Measurements from ENCODE around the gene ATP5PF.
"Not testable (repeated sequence)": the region's sequence is repeated elsewhere in the genome, so short reads cannot be mapped to it uniquely, and the experiment has no call there.

ATP5PF gene

GRCh38 chr21:25722631-25723030, 12.1 kb downstream of the ATP5PF start:
- DNase-seq (ENCODE audit: low read depth in 2 of 2), result no peak

- no peak for DNase-seq (ENCODE audit: low read depth in 2 of 2)
These were observed 12.7 kb downstream of the ATP5PF start for GRCh38 chr21:25721987-25722386.

- no peak for DNase-seq (ENCODE audit: low read depth in 2 of 2)
These were observed 17.1 kb downstream of the ATP5PF start for GRCh38 chr21:25717491-25718147.

GRCh38 chr21:25714066-25714465, 20.6 kb downstream of the ATP5PF start:
- DNase-seq (ENCODE audit: low read depth in 2 of 2), result not testable (repeated sequence)

- no peak for DNase-seq (ENCODE audit: low read depth in 2 of 2)
These were observed 24.2 kb downstream of the ATP5PF start for GRCh38 chr21:25710550-25710949.

- DNase-seq (ENCODE audit: low read depth in 2 of 2), result no peak
These were observed 24.9 kb downstream of the ATP5PF start for GRCh38 chr21:25709684-25710265.

GRCh38 chr21:25708467-25709065, 26.1 kb downstream of the ATP5PF start:
- DNase-seq (ENCODE audit: low read depth in 2 of 2), result peak in 1 of 2 donors; percentile 12

GRCh38 chr21:25701529-25701928, 33.2 kb downstream of the ATP5PF start:
- no peak for DNase-seq (ENCODE audit: low read depth in 2 of 2)

- no peak for DNase-seq (ENCODE audit: low read depth in 2 of 2)
These were observed 34.0 kb downstream of the ATP5PF start for GRCh38 chr21:25700741-25701140.

GRCh38 chr21:25695461-25695860, 39.2 kb downstream of the ATP5PF start:
- not testable (repeated sequence) for DNase-seq (ENCODE audit: low read depth in 2 of 2)

- DNase-seq (ENCODE audit: low read depth in 2 of 2), result no peak
These were observed 42.7 kb downstream of the ATP5PF start for GRCh38 chr21:25691976-25692375.

GRCh38 chr21:25689226-25689625, 45.5 kb downstream of the ATP5PF start:
- no peak for DNase-seq (ENCODE audit: low read depth in 2 of 2)

- no peak for DNase-seq (ENCODE audit: low read depth in 2 of 2)
These were observed 46.2 kb downstream of the ATP5PF start for GRCh38 chr21:25688275-25689155.

GRCh38 chr21:25687787-25688186, 46.9 kb downstream of the ATP5PF start:
- DNase-seq (ENCODE audit: low read depth in 2 of 2), result no peak

- DNase-seq (ENCODE audit: low read depth in 2 of 2), result no peak
These were observed 52.3 kb downstream of the ATP5PF start for GRCh38 chr21:25682382-25682781.

- DNase-seq (ENCODE audit: low read depth in 2 of 2), result no peak
These were observed 58.3 kb downstream of the ATP5PF start for GRCh38 chr21:25676451-25676850.

All from stimulated activated CD8-positive, alpha-beta memory T cell treated with anti-CD3 and anti-CD28 coated beads, Interleukin-15, amount 100 ng/mL, for 48 hours (primary cell).